Keratinocyte (primary cell): ENCODE data around the gene ROCK1.

Source experiments
- CTCF ChIP-seq, 3 experiments: IDR thresholded peaks in 1 of 3; conservative IDR thresholded peaks in 1 of 3; optimal IDR thresholded peaks in 1 of 3; 2 replicates in 2 of 3; 3 replicates in 1 of 3; pipeline versions ENCODE3 to v1.5.1; 2011; ENCODE audit warnings: low read length in 3 of 3, mild to moderate bottlenecking in 3 of 3, moderate library complexity in 2 of 3, control low read depth in 1 of 3, inconsistent platforms in 1 of 3; ENCODE audit not compliant: insufficient read depth in 2 of 3; ENCODE audit errors: extremely low read depth in 1 of 3
- EZH2 ChIP-seq: IDR thresholded peaks from one replicate; pipeline ENCODE4 v1.6.1; 2012; ENCODE audit warnings: inconsistent platforms, mild to moderate bottlenecking, low read length, moderate library complexity

GRCh38 chr18:20975077-20975476 lies 136.5 kb downstream of the ROCK1 start:
- TF ChIP-seq CTCF (optimal IDR thresholded peaks at IDR 0.05 in 1 of 3, IDR thresholded peaks at IDR 0.05 in 1 of 3, conservative IDR thresholded peaks at IDR 0.05 in 1 of 3; ENCODE audit: extremely low read depth in 1 of 3, insufficient read depth in 2 of 3, low read length in 3 of 3): no peak
- TF ChIP-seq EZH2: no peak
